ENCODE measurements around the gene NT5DC1. TPM values are rescaled to one million over a fixed set of nuclear protein-coding genes. Genes with fewer than 3 reads are reported as not detected.
"Not testable (repeated sequence)": the region's sequence is repeated elsewhere in the genome, so short reads cannot be mapped to it uniquely, and the experiment has no call there.

Gene NT5DC1
- polyA plus RNA-seq, 1 donor from 2014 or later, result 1.3 TPM

- TF ChIP-seq RAD21 (conservative IDR thresholded peaks at IDR 0.05), result no peak
Measured at GRCh38 chr6:116090251-116090650, 10.4 kb upstream of the NT5DC1 start (continued).

GRCh38 chr6:116094041-116094440, 6.6 kb upstream of the NT5DC1 start:
- TF ChIP-seq TAF1 (IDR thresholded peaks at IDR 0.05; ENCODE audit: low read depth) (no peak), RAD21 (conservative IDR thresholded peaks at IDR 0.05) (no peak), EP300 (conservative IDR thresholded peaks at IDR 0.05; ENCODE audit: poor library complexity, severe bottlenecking) (no peak), POLR2AphosphoS5 (IDR thresholded peaks at IDR 0.05) (no peak), REST (IDR thresholded peaks at IDR 0.05; ENCODE audit: borderline replicate concordance) (no peak), EZH2 (IDR thresholded peaks at IDR 0.05; ENCODE audit: borderline replicate concordance, insufficient read depth, low read length, poor library complexity, severe bottlenecking) (no peak), MXI1 (conservative IDR thresholded peaks at IDR 0.05; ENCODE audit: poor library complexity, severe bottlenecking) (no peak), SMC3 (conservative IDR thresholded peaks at IDR 0.05; ENCODE audit: poor library complexity) (no peak), CTCF (IDR thresholded peaks at IDR 0.05; ENCODE audit: poor library complexity, severe bottlenecking) (no peak)
- Histone ChIP-seq H3K27me3 (ENCODE audit: insufficient read depth, low read depth, low read length) (no peaks in the 10 kb centered on the region), H3K27ac (ENCODE audit: low read length) (no peak overlapping the region), H2AFZ (ENCODE audit: low read depth, low read length) (no peak overlapping the region), H3K9me2 (ENCODE audit: insufficient read depth, low read length) (no peaks in the 10 kb centered on the region), H3F3A (ENCODE audit: insufficient read depth, low read length, poor library complexity, severe bottlenecking) (no peaks in the 10 kb centered on the region), H3K36me3 (ENCODE audit: insufficient read depth, low read length) (no peaks in the 10 kb centered on the region), H3K9ac (ENCODE audit: low read length) (no peak overlapping the region), H3K4me2 (ENCODE audit: low read length) (no peak overlapping the region), H3K4me3 (ENCODE audit: low read length) (no peak overlapping the region), H3K9me3 (ENCODE audit: low read length) (no peaks in the 10 kb centered on the region), H3K79me2 (replicated peaks; ENCODE audit: insufficient read depth, low read length) (no peaks in the 10 kb centered on the region), H4K20me1 (ENCODE audit: insufficient read depth) (no peaks in the 10 kb centered on the region)

GRCh38 chr6:116096048-116096759, 4.4 kb upstream of the NT5DC1 start:
- H3K9ac ChIP-seq (ENCODE audit: low read length); H3F3A ChIP-seq (ENCODE audit: insufficient read depth, low read length, poor library complexity, severe bottlenecking); H3K27ac ChIP-seq (ENCODE audit: low read length); H3K27me3 ChIP-seq (ENCODE audit: insufficient read depth, low read depth, low read length); H3K79me2 ChIP-seq (replicated peaks; ENCODE audit: insufficient read depth, low read length); H4K20me1 ChIP-seq (ENCODE audit: insufficient read depth); H2AFZ ChIP-seq (ENCODE audit: low read depth, low read length); H3K4me3 ChIP-seq (ENCODE audit: low read length); H3K4me2 ChIP-seq (ENCODE audit: low read length); H3K9me2 ChIP-seq (ENCODE audit: insufficient read depth, low read length); H3K9me3 ChIP-seq (ENCODE audit: low read length); H3K36me3 ChIP-seq (ENCODE audit: insufficient read depth, low read length): not testable (repeated sequence)
